Loucy (cell line): ENCODE data around the gene EIF2S2.
A peak's percentile ranks its signal among the peaks of the same experiment; 100 is the strongest.

Source experiments
- H2AFZ ChIP-seq: fragments of 200-600 bp; sonication (generic); 2 replicates; pipeline ENCODE4 v1.6.0; 2016; ENCODE audit warnings: antibody characterized with exemption, mild to moderate bottlenecking, low read length, moderate library complexity
- H3F3A ChIP-seq: fragments of 200-600 bp; 2 replicates; pipeline ENCODE4 v1.6.0; 2016; ENCODE audit warnings: antibody characterized with exemption, low read depth, mild to moderate bottlenecking
- H3K27me3 ChIP-seq: fragments of 200-600 bp; sonication (generic); 2 replicates; pipeline ENCODE4 v1.6.1; 2014; ENCODE audit warnings: low read length, mild to moderate bottlenecking; ENCODE audit not compliant: insufficient read depth, poor library complexity, severe bottlenecking
- H3K36me3 ChIP-seq: fragments of 200-600 bp; sonication (generic); 2 replicates; pipeline ENCODE4 v1.6.1; 2016; ENCODE audit warnings: low read length; ENCODE audit not compliant: insufficient read depth
- H3K4me1 ChIP-seq: fragments of 200-600 bp; sonication (generic); 2 replicates; pipeline ENCODE4 v1.5.1; 2014; ENCODE audit warnings: low read length, mild to moderate bottlenecking; ENCODE audit not compliant: insufficient read depth, poor library complexity, severe bottlenecking
- H3K4me2 ChIP-seq: fragments of 200-600 bp; sonication (generic); 2 replicates; pipeline ENCODE4 v1.6.0; 2014; ENCODE audit warnings: antibody characterized with exemption, low read length, low read depth, mild to moderate bottlenecking; ENCODE audit not compliant: poor library complexity, severe bottlenecking
- H3K4me3 ChIP-seq: fragments of 200-600 bp; sonication (generic); 2 replicates; pipeline ENCODE4 v1.5.1; 2014; ENCODE audit warnings: low read length, mild to moderate bottlenecking, mixed read lengths; ENCODE audit not compliant: poor library complexity, severe bottlenecking
- H3K79me2 ChIP-seq: fragments of 200-600 bp; sonication (generic); 2 replicates; pipeline ENCODE4 v1.6.1; 2014; ENCODE audit warnings: low read length; ENCODE audit not compliant: insufficient read depth
- H3K9ac ChIP-seq: fragments of 200-600 bp; sonication (generic); 2 replicates; pipeline ENCODE4 v1.6.0; 2014; ENCODE audit warnings: mild to moderate bottlenecking, low read depth, low read length, moderate library complexity; ENCODE audit not compliant: poor library complexity, severe bottlenecking
- H3K9me2 ChIP-seq: fragments of 200-600 bp; sonication (generic); replicated peaks from 2 replicates; pipeline ENCODE4 v1.6.1; 2016; ENCODE audit warnings: low read depth, low read length, mixed read lengths
- H3K9me3 ChIP-seq: fragments of 200-600 bp; sonication (generic); 2 replicates; pipeline ENCODE4 v1.6.1; 2014; ENCODE audit warnings: mild to moderate bottlenecking, antibody characterized with exemption, low read length, low read depth; ENCODE audit not compliant: insufficient read depth
- H4K20me1 ChIP-seq: fragments of 200-600 bp; sonication (generic); 2 replicates; pipeline ENCODE4 v1.6.0; 2014; ENCODE audit warnings: antibody characterized with exemption, low read length, mild to moderate bottlenecking; ENCODE audit not compliant: insufficient read depth, poor library complexity, severe bottlenecking
- EZH2phosphoT487 ChIP-seq: fragments of 200-600 bp; IDR thresholded peaks from 2 replicates; pipeline ENCODE4 v1.6.1; 2018; ENCODE audit warnings: antibody characterized with exemption, mild to moderate bottlenecking, moderate library complexity, borderline replicate concordance
- TF ChIP-seq, protein P1 (sequence below): fragments of 200-600 bp; sonication (generic); conservative IDR thresholded peaks from 2 replicates; pipeline ENCODE4 v1.5.1; 2014; ENCODE audit warnings: mild to moderate bottlenecking, antibody characterized with exemption, low read length

EIF2S2 gene

GRCh38 chr20:34124469-34125249 is 12.6 kb upstream of the EIF2S2 start:
- Histone ChIP-seq H3K9ac (no peak overlapping the region), H3K4me3 (no peak overlapping the region), H3K27me3 (no peaks in the 10 kb centered on the region), H3K4me2 (no peak overlapping the region), H3K4me1 (peaks cover 4% of the 10 kb centered on the region), H3F3A (no peaks in the 10 kb centered on the region), H3K9me2 (no peaks in the 10 kb centered on the region), H2AFZ (peak overlapping the region; percentile 37; the same call in 1 of the 2 replicates), H3K79me2 (no peaks in the 10 kb centered on the region), H3K9me3 (no peaks in the 10 kb centered on the region), H3K36me3 (no peaks in the 10 kb centered on the region), H4K20me1 (no peaks in the 10 kb centered on the region)
- TF ChIP-seq, protein P1, sequence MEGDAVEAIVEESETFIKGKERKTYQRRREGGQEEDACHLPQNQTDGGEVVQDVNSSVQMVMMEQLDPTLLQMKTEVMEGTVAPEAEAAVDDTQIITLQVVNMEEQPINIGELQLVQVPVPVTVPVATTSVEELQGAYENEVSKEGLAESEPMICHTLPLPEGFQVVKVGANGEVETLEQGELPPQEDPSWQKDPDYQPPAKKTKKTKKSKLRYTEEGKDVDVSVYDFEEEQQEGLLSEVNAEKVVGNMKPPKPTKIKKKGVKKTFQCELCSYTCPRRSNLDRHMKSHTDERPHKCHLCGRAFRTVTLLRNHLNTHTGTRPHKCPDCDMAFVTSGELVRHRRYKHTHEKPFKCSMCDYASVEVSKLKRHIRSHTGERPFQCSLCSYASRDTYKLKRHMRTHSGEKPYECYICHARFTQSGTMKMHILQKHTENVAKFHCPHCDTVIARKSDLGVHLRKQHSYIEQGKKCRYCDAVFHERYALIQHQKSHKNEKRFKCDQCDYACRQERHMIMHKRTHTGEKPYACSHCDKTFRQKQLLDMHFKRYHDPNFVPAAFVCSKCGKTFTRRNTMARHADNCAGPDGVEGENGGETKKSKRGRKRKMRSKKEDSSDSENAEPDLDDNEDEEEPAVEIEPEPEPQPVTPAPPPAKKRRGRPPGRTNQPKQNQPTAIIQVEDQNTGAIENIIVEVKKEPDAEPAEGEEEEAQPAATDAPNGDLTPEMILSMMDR, result no peak
- TF ChIP-seq EZH2phosphoT487, result no peak

GRCh38 chr20:34123309-34123708 is 11.3 kb upstream of the EIF2S2 start:
- Histone ChIP-seq H3K27me3 (no peaks in the 10 kb centered on the region), H4K20me1 (no peaks in the 10 kb centered on the region), H3F3A (no peaks in the 10 kb centered on the region), H3K4me1 (peaks cover 4% of the 10 kb centered on the region), H3K9me2 (no peaks in the 10 kb centered on the region), H3K36me3 (no peaks in the 10 kb centered on the region), H3K9ac (no peak overlapping the region), H3K9me3 (no peaks in the 10 kb centered on the region), H3K4me3 (no peak overlapping the region), H2AFZ (no peak overlapping the region), H3K4me2 (no peak overlapping the region), H3K79me2 (no peaks in the 10 kb centered on the region)
- no peak for TF ChIP-seq EZH2phosphoT487
- TF ChIP-seq, protein P1, result no peak

GRCh38 chr20:34122274-34122980 is 10.4 kb upstream of the EIF2S2 start:
- Histone ChIP-seq H3F3A (no peaks in the 10 kb centered on the region), H3K27me3 (no peaks in the 10 kb centered on the region), H2AFZ (no peak overlapping the region), H3K4me1 (peaks cover 4% of the 10 kb centered on the region), H3K9me3 (no peaks in the 10 kb centered on the region), H3K36me3 (no peaks in the 10 kb centered on the region), H3K79me2 (no peaks in the 10 kb centered on the region), H3K4me3 (no peak overlapping the region), H3K9me2 (no peaks in the 10 kb centered on the region), H3K4me2 (no peak overlapping the region), H3K9ac (no peak overlapping the region), H4K20me1 (no peaks in the 10 kb centered on the region)
- TF ChIP-seq EZH2phosphoT487, result no peak
- TF ChIP-seq, protein P1, result no peak
